Lower leg skin (tissue), 4 donors: ENCODE measurements around the gene LDAH. TPM values are rescaled to one million over a fixed set of nuclear protein-coding genes. Genes with fewer than 3 reads are reported as not detected.

Source experiments
- DNase-seq, 2 donors: peaks; one replicate each; pipeline ENCODE4 v3.0.0-alpha.2; 2019; ENCODE audit warnings: low spot score in 2 of 2
- H3K4me3 ChIP-seq: fragments of 200-600 bp; sonication (generic); 2 replicates; pipeline ENCODE4 v1.5.1; 2017; ENCODE audit warnings: mild to moderate bottlenecking, low read depth; ENCODE audit not compliant: poor library complexity, severe bottlenecking
- CTCF ChIP-seq, 3 donors: fragments of 450-650 bp; IDR thresholded peaks; one replicate each; pipeline ENCODE4 v1.5.1; 2016; ENCODE audit warnings: antibody characterized with exemption in 3 of 3, mild to moderate bottlenecking in 3 of 3, moderate library complexity in 2 of 3
- POLR2A ChIP-seq, 2 donors: fragments of 450-650 bp; IDR thresholded peaks; one replicate each; pipeline ENCODE4 v1.6.1; 2016 to 2017; ENCODE audit warnings: antibody characterized with exemption in 2 of 2, mild to moderate bottlenecking in 1 of 2, moderate library complexity in 1 of 2
- WGBS, 2 donors: methylation state at CpG; one replicate each; pipeline ENCODE4 v1.1.5; 2018; 5-methylcytosine and 5-hydroxymethylcytosine counted together
- intact Hi-C: fragments of 100-400 bp; cut with DNase I; formaldehyde crosslinking; loops from one replicate; pipeline ENCODE4 v1.15.0; 2023; ENCODE audit warnings: low total_unique reads
- total RNA-seq, 4 donors: library from RNA; depleted of rRNA; stranded (reverse); fragments of >200 nt; gene quantifications; one replicate each; pipeline ENCODE4 v1.1.0, GENCODE V29; 2016

LDAH gene
- total RNA-seq, 4 donors from 2014 or later = 8.5 to 16.2 (median 11.6) TPM

- WGBS, 2 donors = 96 to 99% methylated on average over 2 of the region's 2 CpGs
- no peak overlapping the region for H3K4me3 ChIP-seq
- TF ChIP-seq POLR2A (IDR thresholded peaks at IDR 0.05) = no peak
- TF ChIP-seq CTCF (IDR thresholded peaks at IDR 0.05) = no peak
- intact Hi-C loops = no loop called here
- DNase-seq = no peak
Observed at GRCh38 chr2:20759487-20759886, 63.4 kb downstream of the LDAH start.

GRCh38 chr2:20758997-20759396 lies 63.9 kb downstream of the LDAH start:
- TF ChIP-seq POLR2A (IDR thresholded peaks at IDR 0.05) = no peak
- no peak for TF ChIP-seq CTCF (IDR thresholded peaks at IDR 0.05)
- WGBS, 2 donors = 89 to 94% methylated on average over 1 of the region's 1 CpG
- intact Hi-C loops = no loop called here
- H3K4me3 ChIP-seq = no peak overlapping the region
- no peak for DNase-seq

- TF ChIP-seq POLR2A (IDR thresholded peaks at IDR 0.05) = no peak
- no peak for TF ChIP-seq CTCF (IDR thresholded peaks at IDR 0.05)
- intact Hi-C loops = no loop called here
- H3K4me3 ChIP-seq = no peak overlapping the region
- WGBS, 2 donors = 94 to 96% methylated on average over 1 of the region's 1 CpG
- DNase-seq = no peak
Observed at GRCh38 chr2:20757405-20758090, 65.4 kb downstream of the LDAH start.

GRCh38 chr2:20755132-20755800 lies 67.6 kb downstream of the LDAH start:
- no peak for TF ChIP-seq POLR2A (IDR thresholded peaks at IDR 0.05)
- TF ChIP-seq CTCF (IDR thresholded peaks at IDR 0.05) = no peak
- DNase-seq = no peak
- intact Hi-C loops = no loop called here
- no peak overlapping the region for H3K4me3 ChIP-seq

GRCh38 chr2:20752293-20752692 lies 70.6 kb downstream of the LDAH start:
- 88 to 95% methylated on average over 3 of the region's 3 CpGs for WGBS, 2 donors
- intact Hi-C loops = no loop called here
- TF ChIP-seq CTCF (IDR thresholded peaks at IDR 0.05) = no peak
- no peak for TF ChIP-seq POLR2A (IDR thresholded peaks at IDR 0.05)
- no peak for DNase-seq
- H3K4me3 ChIP-seq = no peak overlapping the region
